Activated CD4-positive, alpha-beta T cell treated with anti-CD3 and anti-CD28 coated beads for 36 hours (primary cell): Measurements from ENCODE around the gene DSC2. TPM values are rescaled to one million over a fixed set of nuclear protein-coding genes. Genes with fewer than 3 reads are reported as not detected.
"Not testable (repeated sequence)": the region's sequence is repeated elsewhere in the genome, so short reads cannot be mapped to it uniquely, and the experiment has no call there.

Experiments
- ATAC-seq: fragments of 200-7000 bp; cut with Tn5 transposase; one replicate; pipeline ENCODE4 v1.10.0; 2021; ENCODE audit warnings: mild to moderate bottlenecking, moderate library complexity
- CTCF ChIA-PET: fragments of 350-600 bp; sonication (Branson Sonifier 250); formaldehyde crosslinking; loops from one replicate; lab custom pipeline; 2021; ENCODE audit warnings: antibody characterized with exemption; lab: Charles Lee
- POLR2A ChIA-PET: fragments of 350-600 bp; sonication (Branson Sonifier 250); formaldehyde crosslinking; loops from one replicate; lab custom pipeline; 2021; ENCODE audit warnings: antibody characterized with exemption, inconsistent platforms; lab: Charles Lee
- DNase-seq: peaks from one replicate; pipeline ENCODE4 v3.0.0-alpha.2; 2020
- H3K27ac Mint-ChIP-seq: one replicate; pipeline ENCODE4 v1.8.0; 2021; ENCODE audit warnings: mixed read lengths
- H3K27me3 Mint-ChIP-seq: one replicate; pipeline ENCODE4 v1.8.0; 2021; ENCODE audit warnings: mixed read lengths
- H3K36me3 Mint-ChIP-seq: one replicate; pipeline ENCODE4 v1.8.0; 2021; ENCODE audit warnings: low read depth, mixed read lengths
- H3K4me1 Mint-ChIP-seq: one replicate; pipeline ENCODE4 v1.8.0; 2021; ENCODE audit warnings: mixed read lengths
- H3K4me3 Mint-ChIP-seq: one replicate; pipeline ENCODE4 v1.8.0; 2021; ENCODE audit warnings: mild to moderate bottlenecking, moderate library complexity, mixed read lengths
- H3K9me3 Mint-ChIP-seq: one replicate; pipeline ENCODE4 v1.8.0; 2021; ENCODE audit warnings: low read depth, mixed read lengths
- intact Hi-C, 2 experiments: fragments of 100-400 bp; cut with DNase I in 1 of 2; cut with micrococcal nuclease in 1 of 2; formaldehyde crosslinking; loops; one replicate each; pipeline versions ENCODE4 v1.14.2 to v1.15.1; 2022 to 2024; cut with DNase I, micrococcal nuclease
- total RNA-seq, 2 experiments: library from RNA; stranded (reverse); gene quantifications; one replicate each; pipeline ENCODE4 v1.2.3, GENCODE V29; 2021

DSC2 gene
- total RNA-seq, 2 experiments from 2014 or later, result 0.05 TPM; not detected in 1

GRCh38 chr18:31042084-31042405 lies 60.2 kb downstream of the DSC2 start:
- ChIA-PET POLR2A (no interaction called here), CTCF (no interaction called here)
- peaks cover 3% of the 10 kb centered on the region for H3K36me3 Mint-ChIP-seq
- ATAC-seq (no peak), DNase-seq (peak; percentile 5)
- H3K4me1 Mint-ChIP-seq, result peaks cover 7% of the 10 kb centered on the region
- peaks cover 3% of the 10 kb centered on the region for H3K9me3 Mint-ChIP-seq
- intact Hi-C loops, result no loop called here
- peaks cover 54% of the 10 kb centered on the region for H3K27me3 Mint-ChIP-seq
- no peak overlapping the region for H3K27ac Mint-ChIP-seq
- peak overlapping the region; percentile 49 for H3K4me3 Mint-ChIP-seq

GRCh38 chr18:31041271-31042083 lies 60.7 kb downstream of the DSC2 start:
- peaks cover 3% of the 10 kb centered on the region for H3K9me3 Mint-ChIP-seq
- ChIA-PET POLR2A (no interaction called here), CTCF (no interaction called here)
- H3K4me1 Mint-ChIP-seq, result peaks cover 7% of the 10 kb centered on the region
- ATAC-seq, result no peak
- peaks cover 3% of the 10 kb centered on the region for H3K36me3 Mint-ChIP-seq
- peak; percentile 13 for DNase-seq
- intact Hi-C loops, result no loop called here
- H3K4me3 Mint-ChIP-seq, result peak overlapping the region; percentile 49
- peaks cover 52% of the 10 kb centered on the region for H3K27me3 Mint-ChIP-seq
- no peak overlapping the region for H3K27ac Mint-ChIP-seq

GRCh38 chr18:31040686-31041270 lies 61.4 kb downstream of the DSC2 start:
- Mint-ChIP-seq H3K36me3 (peaks cover 3% of the 10 kb centered on the region), H3K9me3 (peaks cover 3% of the 10 kb centered on the region), H3K27ac (no peak overlapping the region), H3K27me3 (peaks cover 48% of the 10 kb centered on the region), H3K4me1 (peaks cover 7% of the 10 kb centered on the region), H3K4me3 (no peak overlapping the region)
- DNase-seq (no peak), ATAC-seq (no peak)
- intact Hi-C loops, result no loop called here
- ChIA-PET POLR2A (no interaction called here), CTCF (no interaction called here)

- DNase-seq, result no peak
- H3K4me3 Mint-ChIP-seq, result no peak overlapping the region
- ChIA-PET CTCF (no interaction called here), POLR2A (no interaction called here)
- H3K27ac Mint-ChIP-seq, result no peak overlapping the region
- no peaks in the 10 kb centered on the region for H3K9me3 Mint-ChIP-seq
- peaks cover 3% of the 10 kb centered on the region for H3K36me3 Mint-ChIP-seq
- peaks cover 41% of the 10 kb centered on the region for H3K27me3 Mint-ChIP-seq
- ATAC-seq, result no peak
- intact Hi-C loops, result no loop called here
- H3K4me1 Mint-ChIP-seq, result peaks cover 7% of the 10 kb centered on the region
These were observed 62.8 kb downstream of the DSC2 start for GRCh38 chr18:31039426-31039825.

GRCh38 chr18:31037686-31038085 lies 64.5 kb downstream of the DSC2 start:
- H3K36me3 Mint-ChIP-seq, H3K27ac Mint-ChIP-seq, DNase-seq, H3K9me3 Mint-ChIP-seq, H3K4me1 Mint-ChIP-seq, POLR2A ChIA-PET, H3K4me3 Mint-ChIP-seq, intact Hi-C loops, ATAC-seq: not testable (repeated sequence)
- CTCF ChIA-PET, result interaction anchor here (0.9 kb wide), 1 partner anchor 685 kb away, joined by 3 read pairs; no protein-coding TSS in a partner anchor
- H3K27me3 Mint-ChIP-seq, result peaks cover 26% of the 10 kb centered on the region

- Mint-ChIP-seq H3K4me3 (no peak overlapping the region), H3K9me3 (no peaks in the 10 kb centered on the region), H3K36me3 (no peaks in the 10 kb centered on the region), H3K4me1 (peaks cover 2% of the 10 kb centered on the region), H3K27ac (no peak overlapping the region), H3K27me3 (peaks cover 3% of the 10 kb centered on the region)
- DNase-seq, result no peak
- no peak for ATAC-seq
- intact Hi-C loops, result no loop called here
- ChIA-PET POLR2A (no interaction called here), CTCF (no interaction called here)
These were observed 67.7 kb downstream of the DSC2 start for GRCh38 chr18:31034541-31034940.

- ChIA-PET POLR2A (no interaction called here), CTCF (no interaction called here)
- intact Hi-C loops, result no loop called here
- Mint-ChIP-seq H3K4me1 (no peaks in the 10 kb centered on the region), H3K4me3 (no peak overlapping the region), H3K27me3 (peaks cover 2% of the 10 kb centered on the region), H3K27ac (no peak overlapping the region), H3K36me3 (no peaks in the 10 kb centered on the region), H3K9me3 (no peaks in the 10 kb centered on the region)
- DNase-seq, result no peak
- ATAC-seq, result no peak
These were observed 71.5 kb downstream of the DSC2 start for GRCh38 chr18:31030574-31031278.

GRCh38 chr18:31015715-31016434 lies 86.3 kb downstream of the DSC2 start:
- Mint-ChIP-seq H3K9me3 (no peaks in the 10 kb centered on the region), H3K27me3 (no peaks in the 10 kb centered on the region), H3K4me3 (no peak overlapping the region), H3K27ac (no peak overlapping the region), H3K36me3 (no peaks in the 10 kb centered on the region), H3K4me1 (no peaks in the 10 kb centered on the region)
- ChIA-PET CTCF (no interaction called here), POLR2A (no interaction called here)
- no peak for ATAC-seq
- intact Hi-C loops, result no loop called here
- DNase-seq, result no peak

GRCh38 chr18:31011455-31011854 lies 90.8 kb downstream of the DSC2 start:
- ATAC-seq, H3K4me3 Mint-ChIP-seq, H3K27ac Mint-ChIP-seq, DNase-seq, H3K9me3 Mint-ChIP-seq, H3K36me3 Mint-ChIP-seq, intact Hi-C loops, H3K4me1 Mint-ChIP-seq, H3K27me3 Mint-ChIP-seq, POLR2A ChIA-PET: not testable (repeated sequence)
- CTCF ChIA-PET, result interaction anchor here (0.6 to 1.1 kb wide), 2 partner anchors 42 to 44 kb away, joined by 3 read pairs; no protein-coding TSS in a partner anchor

- DNase-seq (no peak), ATAC-seq (no peak)
- Mint-ChIP-seq H3K4me1 (no peaks in the 10 kb centered on the region), H3K36me3 (no peaks in the 10 kb centered on the region), H3K4me3 (no peak overlapping the region), H3K9me3 (no peaks in the 10 kb centered on the region), H3K27ac (no peak overlapping the region), H3K27me3 (no peaks in the 10 kb centered on the region)
- POLR2A ChIA-PET, result no interaction called here
- intact Hi-C loops, result no loop called here
- CTCF ChIA-PET, result no interaction called here
These were observed 91.6 kb downstream of the DSC2 start for GRCh38 chr18:31010601-31011000.
